OCI-LY7 (cell line): Measurements from ENCODE around the gene ZNF451. TPM values are rescaled to one million over a fixed set of nuclear protein-coding genes. Genes with fewer than 3 reads are reported as not detected.

Experiments
- BruUV-seq: library from RNA; stranded (reverse); fragments of 400-500 nt; replicated peaks from 2 replicates; lab custom pipeline; 2021; lab: Mats Ljungman, UMichigan
- CTCF ChIA-PET: fragments of 300-600 bp; sonication (Branson Sonifier 250); formaldehyde crosslinking; loops from one replicate; lab custom pipeline; 2022; ENCODE audit warnings: antibody characterized with exemption; ENCODE audit not compliant: unreplicated experiment; lab: Charles Lee
- POLR2A ChIA-PET: fragments of 300-600 bp; sonication (Branson Sonifier 250); formaldehyde crosslinking; loops from one replicate; lab custom pipeline; 2022; ENCODE audit warnings: antibody characterized with exemption; lab: Charles Lee
- DNase-seq: peaks from one replicate; pipeline ENCODE4 v3.0.0-alpha.2; 2015; ENCODE audit warnings: low spot score
- H2AFZ ChIP-seq: fragments of 200-600 bp; sonication (generic), shearing (Covaris generic); 2 replicates; pipeline ENCODE4 v1.6.1; 2014; ENCODE audit warnings: mild to moderate bottlenecking, antibody characterized with exemption, low read length, moderate library complexity
- H3K27ac ChIP-seq: fragments of 200-600 bp; sonication (generic); 2 replicates; pipeline ENCODE4 v1.5.1; 2014; ENCODE audit warnings: mixed run types, low read depth, mild to moderate bottlenecking, moderate library complexity, low read length, inconsistent platforms; ENCODE audit not compliant: poor library complexity, severe bottlenecking
- H3K36me3 ChIP-seq: fragments of 200-600 bp; sonication (generic); 2 replicates; pipeline ENCODE4 v1.6.1; 2014; ENCODE audit warnings: mild to moderate bottlenecking, antibody characterized with exemption, low read length, moderate library complexity, mixed read lengths; ENCODE audit not compliant: insufficient read depth
- H3K4me1 ChIP-seq: fragments of 200-600 bp; sonication (generic); 2 replicates; pipeline ENCODE4 v1.5.1; 2014; ENCODE audit warnings: mild to moderate bottlenecking, low read length; ENCODE audit not compliant: insufficient read depth, poor library complexity, severe bottlenecking
- H3K4me2 ChIP-seq: fragments of 200-600 bp; sonication (generic); 2 replicates; pipeline ENCODE4 v1.6.1; 2014; ENCODE audit warnings: mild to moderate bottlenecking, low read length
- H3K4me3 ChIP-seq: fragments of 200-600 bp; sonication (generic); 2 replicates; pipeline ENCODE4 v1.5.1; 2014; ENCODE audit warnings: mild to moderate bottlenecking, low read depth, low read length; ENCODE audit not compliant: poor library complexity, severe bottlenecking
- H3K79me2 ChIP-seq: fragments of 200-600 bp; sonication (generic); 2 replicates; pipeline ENCODE4 v1.6.1; 2016; ENCODE audit warnings: low read depth, mild to moderate bottlenecking, low read length, moderate library complexity, mixed read lengths; ENCODE audit not compliant: insufficient read depth
- H3K9me2 ChIP-seq: fragments of 200-600 bp; sonication (generic); 2 replicates; pipeline ENCODE4 v1.6.1; 2016; ENCODE audit warnings: mild to moderate bottlenecking, low read length, mixed read lengths; ENCODE audit not compliant: insufficient read depth
- H3K9me3 ChIP-seq: fragments of 200-600 bp; sonication (generic); 2 replicates; pipeline ENCODE4 v1.6.1; 2014; ENCODE audit warnings: mild to moderate bottlenecking, mixed run types, low read length, mixed read lengths
- H4K20me1 ChIP-seq: fragments of 200-600 bp; sonication (generic); 2 replicates; pipeline ENCODE4 v1.6.1; 2014; ENCODE audit warnings: mild to moderate bottlenecking, antibody characterized with exemption, low read length, moderate library complexity, mixed read lengths; ENCODE audit not compliant: insufficient read depth
- CTCF ChIP-seq: fragments of 200-600 bp; sonication (generic); conservative IDR thresholded peaks from 2 replicates; pipeline ENCODE4 v1.5.1; 2014; ENCODE audit warnings: mild to moderate bottlenecking, antibody characterized with exemption, low read length, moderate library complexity, mixed read lengths
- EZH2phosphoT487 ChIP-seq: fragments of 200-600 bp; sonication (generic); IDR thresholded peaks from 2 replicates; pipeline ENCODE4 v1.6.1; 2018; ENCODE audit warnings: low read depth, borderline replicate concordance, mild to moderate bottlenecking, mixed run types, antibody characterized with exemption, low read length, moderate library complexity, mixed read lengths
- intact Hi-C: fragments of 100-400 bp; cut with micrococcal nuclease; formaldehyde crosslinking; loops from one replicate; pipeline ENCODE4 v1.10.0; 2022; ENCODE audit not compliant: unreplicated experiment
- total RNA-seq, 2 experiments: library from RNA; depleted of rRNA in 1 of 2; stranded (reverse); fragments of >200 nt in 1 of 2; shearing (Covaris generic) in 1 of 2; gene quantifications; 2 replicates each; pipeline ENCODE4 v1.2.3, GENCODE V29; 2014 to 2022

The ZNF451 gene
- total RNA-seq, 2 experiments from 2014 or later: 50.0 to 66.7 TPM

DNA sequence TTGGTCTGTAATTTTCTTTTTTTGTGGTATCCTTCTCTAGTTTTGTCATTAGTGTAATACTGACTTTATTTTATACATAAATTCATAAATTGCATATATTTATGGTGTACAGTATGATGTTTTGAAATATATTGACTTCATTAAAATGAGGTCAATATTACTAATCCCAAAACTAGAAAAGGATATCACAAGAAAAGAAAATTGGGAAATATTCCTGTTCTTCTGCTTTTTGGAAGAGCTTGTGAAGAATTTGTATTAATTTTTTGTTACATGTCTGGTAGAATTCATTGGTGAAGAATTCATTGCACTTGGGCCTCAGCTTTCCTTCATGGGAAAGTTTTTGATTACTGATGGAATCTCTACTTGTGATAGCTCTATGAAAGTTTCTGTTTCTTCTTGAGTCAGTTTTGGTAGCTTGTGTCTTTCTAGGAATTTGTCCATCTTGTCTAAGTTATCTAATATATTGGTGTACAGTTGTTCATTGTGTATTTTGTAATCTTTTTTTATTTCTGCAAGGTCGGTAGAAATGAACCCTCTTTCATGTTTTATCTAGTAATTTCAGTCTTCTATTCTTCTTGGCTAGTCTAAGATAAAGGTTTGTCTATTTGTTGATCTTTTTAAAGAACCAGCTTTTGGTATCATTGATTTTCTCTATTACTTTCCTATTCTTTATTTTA, 11.3 kb upstream of the ZNF451 start:
- Histone ChIP-seq H3K79me2 (no peaks in the 10 kb centered on the region), H3K27ac (no peak overlapping the region), H3K4me3 (no peak overlapping the region), H3K36me3 (no peaks in the 10 kb centered on the region), H3K9me3 (no peaks in the 10 kb centered on the region), H3K4me1 (no peaks in the 10 kb centered on the region), H3K4me2 (no peak overlapping the region), H4K20me1 (no peaks in the 10 kb centered on the region), H3K9me2 (no peaks in the 10 kb centered on the region), H2AFZ (no peak overlapping the region)
- ChIA-PET POLR2A (interaction anchor here (1.2 to 1.5 kb wide), 2 partner anchors 10 to 13 kb away, joined by 3 to 4 read pairs; no protein-coding TSS in a partner anchor), CTCF (no interaction called here)
- DNase-seq: no peak
- TF ChIP-seq CTCF (no peak), EZH2phosphoT487 (no peak)
- BruUV-seq: no TSS peak
- intact Hi-C loops: no loop called here

- Histone ChIP-seq H3K9me2 (no peaks in the 10 kb centered on the region), H3K27ac (no peak overlapping the region), H3K4me3 (no peak overlapping the region), H3K9me3 (no peaks in the 10 kb centered on the region), H2AFZ (no peak overlapping the region), H3K4me1 (peaks cover 7% of the 10 kb centered on the region), H3K79me2 (no peaks in the 10 kb centered on the region), H4K20me1 (no peaks in the 10 kb centered on the region), H3K4me2 (no peak overlapping the region), H3K36me3 (no peaks in the 10 kb centered on the region)
- TF ChIP-seq EZH2phosphoT487 (no peak), CTCF (no peak)
- POLR2A ChIA-PET: interaction anchor here (0.7 kb wide), 1 partner anchor 57 kb away, joined by 3 read pairs; no protein-coding TSS in a partner anchor
- no peak for DNase-seq
- no TSS peak for BruUV-seq
- CTCF ChIA-PET: no interaction called here
- intact Hi-C loops: loop anchor here (5.0 kb wide), 2 partner anchors 33 to 128 kb away; partner anchors contain the start of gene BEND6
Measured at GRCh38 chr6:57085471-57085870, 4.5 kb upstream of the ZNF451 start.

GRCh38 chr6:57086843-57087242, 3.1 kb upstream of the ZNF451 start:
- no TSS peak for BruUV-seq
- CTCF ChIA-PET: no interaction called here
- no peak overlapping the region for H2AFZ ChIP-seq
- DNase-seq: no peak
- H3K79me2 ChIP-seq: peaks cover 6% of the 10 kb centered on the region
- H4K20me1 ChIP-seq: peaks cover 5% of the 10 kb centered on the region
- POLR2A ChIA-PET: no interaction called here
- TF ChIP-seq EZH2phosphoT487 (no peak), CTCF (no peak)
- peaks cover 12% of the 10 kb centered on the region for H3K4me1 ChIP-seq
- peaks cover 6% of the 10 kb centered on the region; the same call in 1 of the 2 replicates for H3K36me3 ChIP-seq
- no peak overlapping the region for H3K4me3 ChIP-seq
- no peak overlapping the region for H3K27ac ChIP-seq
- no peaks in the 10 kb centered on the region for H3K9me2 ChIP-seq
- no peak overlapping the region for H3K4me2 ChIP-seq
- H3K9me3 ChIP-seq: no peaks in the 10 kb centered on the region
- intact Hi-C loops: loop anchor here (5.0 kb wide), 2 partner anchors 35 to 130 kb away; partner anchors contain the start of gene BEND6
